ENCODE results near the gene SLC39A11.
"Not testable (repeated sequence)": the region's sequence is repeated elsewhere in the genome, so short reads cannot be mapped to it uniquely, and the experiment has no call there.

SLC39A11 gene

DNA sequence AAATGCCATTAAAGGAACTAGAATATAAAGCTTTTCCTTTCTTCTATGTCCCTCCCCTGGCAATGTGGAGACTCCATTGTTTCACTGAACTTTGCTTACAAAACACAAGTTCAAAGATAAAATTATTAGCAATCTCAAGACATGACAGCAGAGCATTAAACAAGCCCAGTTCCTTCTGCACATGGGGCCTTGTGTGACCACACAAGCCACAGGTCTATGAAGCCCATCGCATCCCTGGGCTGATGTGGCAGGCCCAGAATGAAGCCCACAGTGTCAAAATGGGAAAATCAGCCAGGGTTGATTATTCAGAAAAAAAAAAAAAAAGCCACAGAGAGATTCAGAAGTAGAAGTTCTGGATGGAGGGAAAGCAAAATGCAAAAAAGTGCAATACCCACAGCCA is 12.9 kb upstream of the SLC39A11 start:
- DNase-seq, result no peak

DNA sequence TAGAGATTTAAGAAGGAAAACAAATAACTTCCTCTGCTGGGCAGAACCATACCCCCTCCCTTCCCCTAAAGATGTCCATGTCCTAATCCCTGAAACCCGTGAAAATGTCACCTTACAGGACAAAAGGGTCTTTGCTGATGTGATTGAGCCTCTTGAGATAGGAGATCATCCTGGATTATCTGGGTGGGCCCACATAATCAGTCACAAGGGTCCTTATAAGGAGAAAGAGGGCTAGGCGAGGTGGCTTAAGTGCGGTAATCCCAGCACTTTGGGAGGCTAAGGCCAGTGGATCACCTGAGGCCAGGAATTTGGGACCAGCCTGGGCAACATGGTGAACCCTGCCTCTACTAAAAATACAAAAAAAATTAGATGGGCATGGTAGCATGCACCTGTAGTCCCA is 12.0 kb upstream of the SLC39A11 start:
- DNase-seq, result no peak

DNA sequence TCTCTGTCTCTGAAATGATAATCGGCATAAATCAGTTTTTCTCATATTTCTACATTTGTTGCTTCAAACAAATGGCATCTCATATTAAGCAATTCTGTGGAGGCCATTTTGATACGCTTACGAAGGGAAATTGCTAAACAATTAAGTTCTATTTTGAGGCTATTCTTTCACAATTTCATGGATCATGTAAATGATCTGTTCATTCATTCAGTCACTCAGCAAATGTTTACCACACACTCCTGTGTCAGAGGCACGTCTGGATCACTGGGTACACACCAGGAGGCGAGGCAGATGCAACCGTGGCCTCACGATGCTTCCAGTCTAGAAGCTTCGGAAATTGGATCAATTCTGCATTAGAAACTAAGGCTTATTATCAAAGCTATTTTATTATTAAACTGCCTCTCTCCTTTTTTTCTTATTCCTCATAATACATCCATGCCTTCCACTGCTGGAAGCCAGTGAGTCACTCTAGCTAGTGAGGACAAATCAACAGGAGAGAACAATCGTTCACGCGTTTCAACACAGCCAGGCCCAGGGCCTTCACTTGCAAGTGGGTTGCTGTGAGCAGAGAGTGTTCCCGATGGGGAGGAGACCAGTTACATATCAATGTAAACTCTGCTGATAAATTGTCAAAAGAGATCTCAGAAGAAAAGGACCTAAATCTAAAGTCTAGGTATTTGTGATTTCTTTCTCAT is 11.3 kb upstream of the SLC39A11 start:
- no peak for DNase-seq

DNA sequence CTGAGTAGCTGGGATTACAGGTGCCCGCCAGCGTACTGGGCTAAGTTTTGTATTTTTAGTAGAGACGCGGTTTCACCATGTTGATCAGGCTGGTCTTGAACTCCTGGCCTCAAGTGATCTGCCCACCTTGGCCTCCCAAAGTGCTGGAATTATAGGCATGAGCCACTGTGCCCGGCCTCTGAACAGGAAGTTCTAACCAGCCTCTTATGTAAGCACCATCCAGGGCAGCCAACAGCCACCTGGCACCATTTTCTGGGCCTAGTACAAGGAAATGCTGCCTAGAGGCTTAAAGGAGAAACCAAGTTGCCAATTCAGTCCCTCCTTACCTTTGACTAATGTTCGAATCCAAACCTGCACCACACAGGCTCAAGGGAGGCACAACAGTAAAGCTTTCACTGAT is 8.5 kb upstream of the SLC39A11 start:
- no peak for DNase-seq

DNA sequence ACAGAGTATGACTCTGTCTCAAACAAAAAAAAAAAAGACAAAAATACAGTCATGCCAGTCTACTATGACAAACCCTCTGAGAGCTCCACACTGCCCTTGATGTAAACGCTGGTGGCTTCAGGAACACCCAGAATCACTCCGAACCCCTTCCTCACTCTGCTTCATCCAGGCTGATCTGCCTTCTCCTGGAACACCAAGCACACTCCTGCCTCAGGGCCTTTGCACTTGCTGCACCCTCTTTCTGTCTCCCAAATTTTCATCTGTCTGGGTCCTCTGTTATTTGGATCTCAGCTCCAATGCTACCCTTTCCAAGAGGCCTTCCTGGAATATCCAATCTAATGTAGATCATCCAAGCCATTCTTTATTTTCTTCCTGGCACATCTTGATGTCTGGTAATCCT is 7.9 kb upstream of the SLC39A11 start:
- no peak for DNase-seq

DNA sequence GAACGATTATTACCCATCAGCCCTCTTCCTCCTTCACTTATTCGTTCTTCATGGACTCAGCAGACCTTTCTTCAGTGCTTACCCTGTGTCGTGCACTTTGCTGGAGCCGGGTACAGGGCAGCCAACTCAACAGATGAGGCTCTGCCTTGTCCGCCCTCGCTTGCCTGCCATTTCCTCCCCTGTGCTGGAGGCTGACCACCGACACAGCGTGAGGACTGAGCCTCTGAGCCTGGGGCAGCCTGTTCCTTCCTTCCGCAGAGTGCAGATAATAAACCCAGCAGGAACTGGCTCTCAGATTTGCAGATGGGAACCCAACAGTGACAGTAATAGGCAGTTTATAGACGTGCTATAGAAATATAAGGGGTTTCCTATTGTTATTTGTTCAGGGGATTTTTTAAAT is 7.0 kb upstream of the SLC39A11 start:
- DNase-seq, result no peak

DNA sequence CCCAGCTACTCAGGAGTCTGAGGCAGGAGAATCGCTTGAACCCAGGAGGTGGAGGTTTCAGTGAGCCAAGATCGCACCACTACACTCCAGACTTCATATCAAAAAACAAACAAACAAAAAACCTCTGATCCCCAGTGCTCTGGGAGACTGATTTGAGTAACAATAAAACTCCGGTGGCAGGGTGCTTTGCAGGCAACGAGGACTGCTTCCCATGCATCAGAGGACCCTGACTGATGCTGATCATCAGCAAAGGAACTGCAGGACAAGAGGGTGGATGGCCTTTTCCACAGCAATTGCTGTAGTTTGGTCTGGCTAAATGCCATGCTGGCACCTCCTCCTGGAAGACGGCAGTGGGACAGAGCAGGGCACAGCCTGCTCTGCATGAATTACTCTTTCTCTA is 6.4 kb upstream of the SLC39A11 start:
- no peak for DNase-seq

DNA sequence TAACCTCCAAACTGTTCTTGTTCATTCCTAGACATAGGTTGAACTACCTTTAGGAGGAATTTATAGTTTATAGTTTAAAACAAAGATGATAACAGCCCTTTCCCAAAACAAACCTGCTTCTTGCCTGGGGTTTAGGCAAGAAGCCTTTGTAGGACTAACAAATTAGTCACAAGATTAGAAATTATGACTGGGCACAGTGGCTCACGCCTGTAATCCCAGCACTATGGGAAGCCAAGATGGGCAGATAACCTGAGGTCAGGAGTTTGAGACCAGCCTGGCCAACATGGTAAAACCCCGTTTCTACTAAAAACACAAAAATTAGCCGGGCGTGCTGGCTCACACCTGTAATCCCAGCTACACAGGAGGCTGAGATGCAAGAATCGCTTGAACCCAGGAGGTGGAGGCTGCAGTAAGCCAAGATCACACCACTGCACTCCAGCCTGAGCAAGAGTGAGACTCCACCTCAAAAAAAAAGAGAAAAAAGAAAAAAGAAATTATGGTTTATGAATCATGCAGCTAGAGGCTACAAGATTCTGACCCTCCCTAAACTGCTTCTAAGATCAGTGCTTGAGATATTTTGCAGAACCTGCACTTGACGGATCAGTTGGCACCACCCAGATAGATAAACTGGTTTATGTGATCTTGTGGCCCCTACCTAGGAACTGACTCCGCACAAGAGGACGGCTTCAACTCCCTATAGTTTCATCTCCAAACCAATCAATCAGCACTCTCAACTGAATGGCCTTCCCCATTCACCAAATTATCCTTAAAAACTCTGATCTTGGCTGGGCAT is 5.7 kb upstream of the SLC39A11 start:
- not testable (repeated sequence) for DNase-seq

DNA sequence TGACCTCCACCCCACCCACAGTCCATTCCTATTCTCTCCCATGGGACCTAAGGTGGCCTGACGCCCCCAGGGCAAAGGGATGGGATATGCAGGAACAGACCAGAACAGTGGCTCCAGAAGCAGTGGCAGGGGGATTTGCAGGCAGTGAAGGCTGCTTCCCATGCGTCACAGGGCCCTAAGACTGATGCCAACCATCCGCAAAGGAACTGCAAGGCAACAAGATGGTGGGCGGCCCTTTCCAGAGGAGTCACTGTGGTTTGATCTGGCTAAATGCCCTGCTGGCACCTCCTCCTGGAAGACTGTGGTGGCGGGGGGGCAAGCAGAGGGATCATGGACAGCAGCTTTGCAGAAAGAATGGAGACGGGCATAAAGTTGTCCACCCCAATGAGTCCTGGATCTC is 4.4 kb upstream of the SLC39A11 start:
- no peak for DNase-seq

DNA sequence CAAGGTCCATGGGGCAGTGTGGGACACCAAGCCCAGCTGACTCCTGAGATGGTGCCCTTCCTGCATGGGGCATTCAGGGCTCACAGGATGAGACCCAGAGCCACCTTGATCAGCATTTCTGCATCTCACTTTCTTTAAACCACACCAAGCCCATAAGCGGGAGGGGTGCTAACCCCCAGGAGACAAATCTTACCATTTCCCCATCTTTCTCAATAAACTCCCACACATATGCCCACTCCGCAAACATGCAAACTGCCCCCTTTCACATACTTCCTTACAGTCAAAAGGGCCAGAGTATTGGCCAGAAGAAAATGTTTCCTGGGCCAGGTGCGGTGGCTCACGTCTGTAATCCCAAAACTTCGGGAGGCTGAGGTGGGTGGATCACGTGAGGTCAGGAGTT is 3.7 kb upstream of the SLC39A11 start:
- DNase-seq, result no peak

DNA sequence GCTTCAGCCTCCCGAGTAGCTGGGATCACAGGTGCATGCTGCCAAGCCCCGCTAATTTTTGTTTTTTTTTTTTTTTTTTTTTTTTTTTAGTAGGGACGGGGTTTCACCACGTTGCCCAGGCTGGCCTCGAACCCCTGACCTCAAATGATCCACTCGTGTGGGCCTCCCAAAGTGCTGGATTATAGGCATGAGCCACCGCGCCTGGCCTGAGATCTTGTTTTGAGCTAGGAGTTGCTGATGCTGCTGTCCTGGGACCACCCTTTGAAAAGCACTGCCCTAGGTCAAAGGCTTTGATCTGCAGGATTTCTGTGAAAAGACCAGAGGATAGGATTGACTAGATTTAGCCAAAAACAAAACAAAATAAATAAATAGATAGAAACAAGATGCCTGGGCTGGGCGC is 798 bp upstream of the SLC39A11 start:
- DNase-seq, result no peak

DNA sequence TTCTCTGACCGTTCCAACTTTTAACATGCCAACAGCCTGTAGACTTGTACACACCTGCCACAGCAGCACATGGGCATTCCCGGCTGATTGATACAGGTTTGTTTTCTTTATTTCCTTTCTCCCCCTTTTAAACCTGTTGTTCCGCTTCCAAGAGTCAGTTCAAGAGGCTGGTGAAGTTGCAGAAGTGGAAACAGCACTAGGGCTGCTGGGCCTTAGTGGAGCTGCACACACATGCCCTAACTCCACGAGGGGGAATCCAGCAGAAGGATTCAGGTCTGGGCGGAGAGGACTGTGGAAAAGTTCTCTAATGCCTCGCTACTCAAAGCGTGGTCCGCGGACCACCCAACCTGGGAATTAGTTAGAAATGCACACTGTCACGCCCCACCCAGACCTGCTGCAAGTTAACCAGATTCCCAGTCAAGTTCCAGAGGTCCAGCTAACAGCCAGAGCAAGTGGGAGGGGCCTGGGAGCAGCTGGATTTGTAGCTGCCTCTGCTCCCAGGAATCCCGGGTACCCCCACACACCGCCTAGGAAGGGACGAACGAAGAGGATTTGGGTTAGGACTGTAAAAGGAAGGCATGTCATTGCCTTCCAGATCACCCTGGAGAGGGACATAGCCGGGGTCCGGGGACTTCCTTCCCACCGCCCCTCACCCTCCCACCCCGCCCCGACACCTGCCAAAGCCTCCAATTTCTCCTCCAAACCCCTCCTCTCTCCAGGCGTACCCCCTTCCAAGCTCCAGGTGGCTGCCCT is 542 bp downstream of the SLC39A11 start:
- no peak for DNase-seq

DNA sequence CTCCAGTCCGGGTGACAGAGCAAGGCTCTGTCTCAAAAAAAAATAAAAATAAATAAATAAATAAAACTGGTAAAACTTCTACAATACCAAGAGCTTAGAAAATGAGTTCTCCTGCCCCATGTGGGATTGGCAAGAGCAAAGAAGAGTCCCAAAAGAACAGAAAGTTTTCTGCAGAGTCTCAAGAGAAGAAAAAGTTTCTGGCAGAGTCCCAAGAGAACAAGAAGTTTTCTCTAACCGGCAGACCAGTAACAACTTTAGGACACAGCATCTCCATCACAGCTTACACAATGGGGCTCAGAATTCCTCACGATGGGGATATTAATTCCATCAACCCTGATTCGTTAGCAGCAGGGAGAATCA is 1.1 kb downstream of the SLC39A11 start:
- DNase-seq, result no peak

DNA sequence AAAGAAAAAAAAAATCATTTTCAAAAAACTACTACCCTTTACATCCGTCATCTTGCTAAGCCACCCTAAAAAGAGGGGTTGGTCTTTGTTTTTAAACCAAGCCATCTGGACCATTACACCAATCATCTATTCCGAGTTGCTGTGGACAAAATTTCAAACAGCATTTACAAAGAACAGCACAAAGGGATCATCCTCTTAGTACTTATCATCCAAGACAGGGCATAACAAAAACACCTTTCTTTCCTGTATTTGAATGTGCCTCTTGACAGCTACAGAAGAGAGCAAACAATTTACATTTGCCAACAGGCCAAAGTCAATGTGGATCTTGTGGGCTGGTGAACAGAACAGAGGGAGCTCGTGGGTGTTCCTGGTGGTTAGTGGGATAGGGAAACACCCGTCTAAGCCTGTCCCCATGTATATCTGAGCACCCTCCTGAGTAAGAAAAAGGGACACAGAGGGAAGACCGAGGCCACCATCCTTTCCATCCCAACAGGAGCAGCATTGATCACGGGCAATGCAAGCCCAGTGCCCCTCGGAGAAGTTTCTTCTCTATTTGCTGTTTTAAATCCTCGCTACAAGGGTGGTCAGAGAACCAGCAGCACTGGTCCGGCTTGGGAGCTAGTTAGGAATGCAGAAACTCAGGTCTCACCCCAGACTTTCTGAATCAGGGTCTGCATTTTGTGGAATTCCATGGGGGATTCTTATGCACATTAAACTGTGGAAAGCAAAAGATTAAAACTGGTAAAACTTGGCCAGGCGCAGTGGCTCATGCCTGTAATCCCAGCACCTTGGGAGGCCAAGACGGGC is 1.9 kb downstream of the SLC39A11 start:
- no peak for DNase-seq

DNA sequence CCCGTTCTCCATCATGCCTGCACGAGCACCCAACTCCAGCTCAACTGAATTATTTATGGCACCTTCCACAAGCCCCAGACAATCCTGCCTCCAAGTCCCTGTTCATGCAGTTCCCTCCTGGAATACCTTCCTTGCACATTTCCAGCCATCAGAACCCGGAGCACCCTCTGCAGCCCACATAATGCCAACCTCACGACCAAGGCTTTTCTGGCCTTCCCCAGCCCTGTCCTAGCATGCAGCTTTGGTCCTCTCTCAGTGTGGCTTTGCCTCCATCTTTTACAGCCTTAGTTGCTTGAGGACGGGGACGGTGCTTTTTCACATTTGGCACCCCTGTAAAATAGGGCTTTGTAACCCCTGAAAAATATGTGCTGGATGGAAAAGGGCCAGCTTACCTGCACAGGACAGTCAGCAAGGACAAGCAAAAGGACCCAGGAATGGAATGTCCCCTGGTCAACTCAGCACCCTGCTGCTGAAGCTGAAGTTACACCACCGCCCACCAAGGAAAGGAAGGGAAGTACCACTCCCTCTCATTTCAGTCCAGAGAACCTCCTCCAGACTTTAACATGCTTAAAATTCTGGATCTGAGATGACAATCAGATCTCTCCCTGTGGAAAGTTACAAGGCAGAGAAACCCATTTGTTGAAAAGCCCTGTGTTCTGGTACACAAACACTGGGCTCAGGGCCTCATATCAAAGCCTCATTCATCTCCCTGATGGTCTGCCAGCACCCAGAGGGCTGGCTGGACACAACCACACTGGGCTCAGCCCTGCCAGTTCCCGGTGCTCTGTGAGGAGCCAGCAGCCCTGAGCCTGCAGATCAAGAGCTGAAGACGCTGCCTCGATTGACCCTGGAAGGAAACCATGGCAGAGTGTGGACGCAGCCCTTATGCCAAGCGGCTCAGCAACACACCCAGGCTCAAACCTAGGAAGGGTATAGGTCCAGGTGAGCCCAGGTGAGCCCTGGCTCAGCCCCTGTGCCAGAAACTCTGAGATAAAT is 2.9 kb downstream of the SLC39A11 start:
- DNase-seq, result no peak

DNA sequence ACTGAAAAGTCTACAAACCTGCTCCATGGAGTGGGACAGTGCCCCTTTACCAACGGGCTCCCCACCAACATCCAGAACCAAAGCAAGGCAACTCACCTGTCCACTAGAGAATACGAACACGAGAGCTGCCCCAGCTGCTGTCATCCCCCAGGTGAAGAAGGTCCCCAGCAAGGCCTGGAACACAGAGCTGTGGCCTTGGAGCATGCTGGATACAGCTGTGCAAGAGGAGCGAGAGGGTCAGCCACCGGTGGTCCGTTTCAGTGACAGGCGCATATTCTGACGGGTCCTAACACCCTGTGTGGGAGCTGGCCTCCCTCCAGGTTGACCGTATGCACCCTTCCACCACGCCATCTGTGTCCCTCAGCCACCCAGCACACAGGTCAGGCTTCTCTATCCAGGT is 3.9 kb downstream of the SLC39A11 start:
- no peak for DNase-seq

DNA sequence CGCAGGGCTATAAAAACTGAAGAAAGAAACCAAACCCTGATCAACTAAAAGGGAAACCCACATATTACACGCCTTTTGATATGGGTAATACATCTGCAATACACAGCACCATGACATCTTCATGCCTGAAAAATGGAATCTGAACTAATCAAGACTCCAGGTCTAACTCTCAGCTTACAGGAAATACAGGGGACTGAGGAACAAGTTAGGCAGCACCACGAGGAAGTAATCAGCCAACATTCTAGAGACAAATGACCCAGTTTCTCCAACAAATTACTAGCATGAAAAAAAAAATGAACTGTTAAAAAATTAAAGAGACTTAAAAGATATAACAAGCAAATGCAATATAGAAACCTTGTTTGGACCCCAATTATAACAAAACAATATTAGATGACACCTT is 9.1 kb downstream of the SLC39A11 start:
- no peak for DNase-seq

DNA sequence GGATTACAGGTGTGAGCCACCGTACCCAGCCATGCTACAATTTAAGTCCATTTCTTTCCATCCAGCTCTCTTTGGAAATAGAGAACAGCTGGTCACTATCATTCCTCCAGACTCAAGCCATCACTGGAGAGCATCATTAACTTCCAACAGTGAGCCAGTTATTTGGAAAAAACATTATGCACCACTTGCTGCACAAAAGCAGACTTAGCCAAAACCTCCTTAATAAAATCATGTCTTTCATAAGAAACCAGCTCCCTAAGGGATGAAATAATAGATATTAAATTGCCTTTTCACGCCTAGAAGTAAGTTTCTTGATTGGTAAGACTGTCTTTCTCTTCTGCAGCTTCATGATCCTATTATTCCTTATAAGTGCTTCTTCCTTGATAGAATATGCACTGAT is 17.9 kb downstream of the SLC39A11 start:
- no peak for DNase-seq

DNA sequence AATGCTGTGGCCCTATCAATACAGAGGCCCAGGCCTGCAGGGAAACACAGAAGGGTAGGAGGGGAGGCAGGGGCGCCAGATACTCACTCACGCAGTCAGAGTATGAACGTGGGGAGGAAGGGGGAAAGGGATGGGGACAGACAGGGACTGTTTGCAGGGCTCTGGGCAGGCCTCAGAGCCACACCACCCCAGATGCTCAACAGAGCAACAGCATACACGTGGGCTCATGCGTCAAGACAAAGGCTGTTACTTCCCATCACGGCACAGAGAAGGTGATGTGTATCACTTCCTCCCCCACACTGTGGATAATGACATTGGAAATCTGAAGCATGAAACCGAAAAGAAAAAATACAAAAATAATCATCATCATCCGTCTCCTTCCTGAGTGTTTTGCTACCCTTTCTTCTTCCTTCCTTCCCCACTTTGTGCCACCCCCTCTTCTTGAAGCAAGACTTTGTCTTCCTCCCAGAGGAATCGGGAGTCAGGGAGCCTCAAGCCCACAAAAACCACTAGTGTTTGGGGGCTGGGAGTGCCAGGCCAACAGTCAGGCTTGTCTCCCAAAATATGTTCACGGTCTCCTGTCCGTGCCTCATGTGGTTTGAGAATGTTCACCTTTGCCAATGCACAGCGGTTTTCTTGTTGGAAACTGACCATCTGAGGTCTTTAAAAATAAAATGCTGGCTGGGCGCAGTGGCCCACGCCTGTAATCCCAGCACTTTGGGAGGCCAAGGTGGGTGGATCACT is 20.1 kb downstream of the SLC39A11 start:
- no peak for DNase-seq

DNA sequence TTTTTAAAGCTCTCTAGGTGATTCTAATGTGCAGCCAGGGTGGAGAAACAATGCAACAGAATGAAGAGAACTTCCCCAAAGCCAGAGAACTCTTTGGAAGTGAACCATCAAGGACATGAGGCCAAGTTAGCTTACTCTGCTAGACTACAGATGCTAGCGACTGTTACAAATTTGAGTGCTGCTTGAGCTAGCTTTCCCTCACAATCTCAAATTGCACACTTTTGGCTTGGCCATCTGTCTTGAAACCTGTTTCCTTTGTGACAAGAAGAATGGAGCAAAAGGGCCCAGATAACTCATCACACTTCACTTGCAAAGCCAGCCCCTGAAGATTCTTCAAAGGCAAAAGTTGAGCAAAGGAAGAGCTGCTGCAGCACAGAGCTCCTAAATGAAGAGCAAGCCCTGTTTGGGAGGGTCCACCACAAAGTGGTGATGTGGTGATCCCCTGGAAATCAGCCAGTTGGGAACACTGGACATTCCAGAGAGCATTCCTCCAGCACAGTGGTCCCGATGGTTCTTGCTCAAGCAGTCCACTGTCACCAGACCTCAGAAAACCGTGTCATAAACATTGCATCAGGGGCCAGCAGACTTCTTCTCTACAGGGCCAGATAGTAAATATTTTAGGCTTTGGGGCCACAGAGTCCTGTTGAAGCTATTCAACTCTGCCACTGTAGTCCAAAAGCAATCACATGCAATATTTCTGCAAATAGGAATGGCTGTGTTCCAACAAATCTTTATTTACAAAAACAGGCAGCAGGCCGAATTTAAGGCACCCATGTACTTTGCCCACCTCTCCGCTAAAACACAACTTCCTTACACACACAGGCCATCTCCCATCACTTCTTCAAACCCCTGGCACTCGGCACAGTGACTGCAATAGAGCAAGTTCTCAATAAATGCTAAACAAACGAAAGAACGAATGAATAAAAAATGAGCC is 21.2 kb downstream of the SLC39A11 start:
- no peak for DNase-seq

All from NK-92 treated with Interleukin-12 subunit alpha and Interleukin-12 subunit beta, amount 100 ng/mL, for 24 hours (cell line).